Smooth muscle cell (in vitro differentiated cells): ENCODE measurements around the gene TGFBR3L. TPM values are rescaled to one million over a fixed set of nuclear protein-coding genes. Genes with fewer than 3 reads are reported as not detected.
"Not testable (repeated sequence)": the region's sequence is repeated elsewhere in the genome, so short reads cannot be mapped to it uniquely, and the experiment has no call there.

Source experiments
- DNase-seq: peaks from one replicate; lab custom pipeline; 2025; ENCODE audit not compliant: unreplicated experiment; lab: John Stamatoyannopoulos, UW
- H2AFZ ChIP-seq: fragments of 200-600 bp; sonication (generic); 2 replicates; pipeline ENCODE4 v1.6.0; 2016; ENCODE audit warnings: antibody characterized with exemption, low read depth, mild to moderate bottlenecking
- H3F3A ChIP-seq: fragments of 200-600 bp; sonication (generic); 2 replicates; pipeline ENCODE4 v1.6.0; 2017; ENCODE audit warnings: antibody characterized with exemption, low read depth
- H3K27ac ChIP-seq: fragments of 200-600 bp; sonication (generic); 2 replicates; pipeline ENCODE4 v1.5.1; 2016; ENCODE audit warnings: low read depth, mild to moderate bottlenecking
- H3K27me3 ChIP-seq: fragments of 200-600 bp; sonication (generic); 2 replicates; pipeline ENCODE4 v1.6.1; 2016; ENCODE audit warnings: low read depth, mild to moderate bottlenecking
- H3K36me3 ChIP-seq: fragments of 200-600 bp; sonication (generic); 2 replicates; pipeline ENCODE4 v1.5.1; 2016; ENCODE audit warnings: low read depth
- H3K4me1 ChIP-seq: fragments of 200-600 bp; sonication (generic); 2 replicates; pipeline ENCODE4 v1.5.1; 2016; ENCODE audit warnings: low read depth
- H3K4me2 ChIP-seq: fragments of 200-600 bp; sonication (generic); 2 replicates; pipeline ENCODE4 v1.6.0; 2016; ENCODE audit warnings: mild to moderate bottlenecking
- H3K4me3 ChIP-seq: fragments of 200-600 bp; sonication (generic); 2 replicates; pipeline ENCODE4 v1.5.1; 2016; ENCODE audit warnings: mild to moderate bottlenecking
- H3K79me2 ChIP-seq: fragments of 200-600 bp; sonication (generic); 2 replicates; pipeline ENCODE4 v1.6.0; 2016; ENCODE audit warnings: low read depth, mild to moderate bottlenecking
- H3K9ac ChIP-seq: fragments of 200-600 bp; sonication (generic); 2 replicates; pipeline ENCODE4 v1.6.0; 2016; ENCODE audit warnings: low read depth
- H3K9me3 ChIP-seq: fragments of 200-600 bp; sonication (generic); replicated peaks from 2 replicates; pipeline ENCODE4 v1.5.1; 2016; ENCODE audit warnings: low read depth
- H4K20me1 ChIP-seq: fragments of 200-600 bp; sonication (generic); 2 replicates; pipeline ENCODE4 v1.6.0; 2016; ENCODE audit warnings: low read depth
- CTCF ChIP-seq: fragments of 200-600 bp; sonication (generic); IDR thresholded peaks from 2 replicates; pipeline ENCODE4 v1.5.1; 2017; ENCODE audit warnings: borderline replicate concordance, mild to moderate bottlenecking, antibody characterized with exemption; ENCODE audit not compliant: insufficient read depth, poor library complexity, severe bottlenecking
- WGBS: methylation state at CpG from one replicate; pipeline ENCODE4 v1.1.7; 2016; ENCODE audit warnings: low lambda C conversion rate; 5-methylcytosine and 5-hydroxymethylcytosine counted together
- polyA plus RNA-seq: library from polyadenylated mRNA; unstranded; fragments of >200 nt; fragmentation: Nextera tagmentation; extraction: Ambion mirVana; gene quantifications from 2 replicates; pipeline ENCODE4 v1.2.1, GENCODE V29; 2016
- total RNA-seq: library from RNA; depleted of rRNA; stranded (reverse); fragments of >200 nt; gene quantifications from 2 replicates; pipeline ENCODE4 v1.2.3, GENCODE V29; 2014

The TGFBR3L gene
- total and polyA plus RNA-seq, 2 experiments from 2014 or later: 20.7 to 46.6 TPM

GRCh38 chr19:7916103-7916954 is 1.7 kb downstream of the TGFBR3L start:
- no peaks in the 10 kb centered on the region for H3K36me3 ChIP-seq
- DNase-seq: peak; percentile 27
- peaks cover 7% of the 10 kb centered on the region for H3F3A ChIP-seq
- H3K79me2 ChIP-seq: no peaks in the 10 kb centered on the region
- H3K4me3 ChIP-seq: peak overlapping the region; percentile 60
- peak overlapping the region; percentile 98 for H3K4me2 ChIP-seq
- H3K27ac ChIP-seq: peak overlapping the region; percentile 28
- peak overlapping the region; percentile 22 for H3K9ac ChIP-seq
- H2AFZ ChIP-seq: peak overlapping the region; percentile 30
- no peaks in the 10 kb centered on the region for H3K27me3 ChIP-seq
- H3K9me3 ChIP-seq: no peaks in the 10 kb centered on the region
- 1% methylated on average over 38 of the region's 104 CpGs for WGBS
- H4K20me1 ChIP-seq: peaks cover 3% of the 10 kb centered on the region
- peaks cover 15% of the 10 kb centered on the region for H3K4me1 ChIP-seq
- no peak for TF ChIP-seq CTCF

- H3K4me1 ChIP-seq: peaks cover 15% of the 10 kb centered on the region
- H3K27me3 ChIP-seq: no peaks in the 10 kb centered on the region
- peak overlapping the region; percentile 28 for H3K27ac ChIP-seq
- TF ChIP-seq CTCF: no peak
- peak overlapping the region; percentile 60 for H3K4me3 ChIP-seq
- H3K9me3 ChIP-seq: no peaks in the 10 kb centered on the region
- peaks cover 7% of the 10 kb centered on the region for H3F3A ChIP-seq
- peaks cover 6% of the 10 kb centered on the region for H4K20me1 ChIP-seq
- H3K9ac ChIP-seq: peak overlapping the region; percentile 35
- 7% methylated on average over 12 of the region's 12 CpGs for WGBS
- H3K36me3 ChIP-seq: no peaks in the 10 kb centered on the region
- no peaks in the 10 kb centered on the region for H3K79me2 ChIP-seq
- H2AFZ ChIP-seq: peak overlapping the region; percentile 30
- peak overlapping the region; percentile 98 for H3K4me2 ChIP-seq
- no peak for DNase-seq
These were observed 2.3 kb downstream of the TGFBR3L start for GRCh38 chr19:7916955-7917266.

GRCh38 chr19:7917267-7918061 is 2.8 kb downstream of the TGFBR3L start:
- Histone ChIP-seq H3K36me3 (no peaks in the 10 kb centered on the region), H3K9ac (peak overlapping the region; percentile 35), H3K79me2 (no peaks in the 10 kb centered on the region), H3K4me3 (peak overlapping the region; percentile 60), H3K27me3 (no peaks in the 10 kb centered on the region), H3K4me1 (peaks cover 15% of the 10 kb centered on the region), H3F3A (peaks cover 7% of the 10 kb centered on the region), H4K20me1 (peaks cover 6% of the 10 kb centered on the region), H3K27ac (peak overlapping the region; percentile 28), H2AFZ (peak overlapping the region; percentile 75), H3K4me2 (peak overlapping the region; percentile 98), H3K9me3 (no peaks in the 10 kb centered on the region)
- DNase-seq: peak; percentile 44
- WGBS: 3% methylated on average over 66 of the region's 71 CpGs
- TF ChIP-seq CTCF: peak; percentile 55

- H2AFZ ChIP-seq: peak overlapping the region; percentile 75
- H4K20me1 ChIP-seq, H3K36me3 ChIP-seq, H3F3A ChIP-seq, H3K9me3 ChIP-seq, DNase-seq, H3K27me3 ChIP-seq, H3K9ac ChIP-seq, H3K79me2 ChIP-seq, H3K27ac ChIP-seq: not testable (repeated sequence)
- peak overlapping the region; percentile 60 for H3K4me3 ChIP-seq
- 38% methylated on average over 29 of the region's 29 CpGs for WGBS
- H3K4me2 ChIP-seq: peak overlapping the region; percentile 98
- H3K4me1 ChIP-seq: peaks cover 15% of the 10 kb centered on the region
These were observed 3.5 kb downstream of the TGFBR3L start for GRCh38 chr19:7918062-7918614.
